ENCODE results near the gene AATK. TPM values are rescaled to one million over a fixed set of nuclear protein-coding genes. Genes with fewer than 3 reads are reported as not detected.

AATK gene
- total RNA-seq, 2 experiments from 2014 or later, result 0.25 to 0.82 TPM

GRCh38 chr17:81130385-81131361, 35.3 kb downstream of the AATK start:
- no peak for TF ChIP-seq CTCF (IDR thresholded peaks at IDR 0.05)
- no peaks in the 10 kb centered on the region for H3K4me1 ChIP-seq (ENCODE audit: insufficient read depth, low read length)
- H3K36me3 Mint-ChIP-seq (ENCODE audit: low read depth), result no peaks in the 10 kb centered on the region
- H3K27ac Mint-ChIP-seq, result no peak overlapping the region
- no peaks in the 10 kb centered on the region for H3K9me3 ChIP-seq (ENCODE audit: control insufficient read depth in 1 of 2, insufficient read depth in 1 of 2, low read length in 2 of 2)
- no peaks in the 10 kb centered on the region for H3K27me3 Mint-ChIP-seq
- no peak for ATAC-seq (ENCODE audit: poor library complexity)
- DNase-seq, result no peak
- H3K9me3 Mint-ChIP-seq, result no peaks in the 10 kb centered on the region
- no peaks in the 10 kb centered on the region for H3K27me3 ChIP-seq (ENCODE audit: control insufficient read depth in 1 of 2, insufficient read depth in 2 of 2, low read length in 2 of 2)
- no peaks in the 10 kb centered on the region for H3K4me1 Mint-ChIP-seq (ENCODE audit: low read depth)
- no peak overlapping the region for H3K4me3 ChIP-seq (ENCODE audit: low read length)
- no peak overlapping the region for H3K27ac ChIP-seq (ENCODE audit: low read depth in 1 of 2, low read length in 2 of 2)
- intact Hi-C loops (cut with DNase I, micrococcal nuclease), result no loop called here
- no peak overlapping the region for H3K4me3 Mint-ChIP-seq
- ChIA-PET POLR2A (no interaction called here), CTCF (no interaction called here)
- H3K36me3 ChIP-seq (ENCODE audit: insufficient read depth, low read length), result no peaks in the 10 kb centered on the region

- H3K4me3 ChIP-seq (ENCODE audit: low read length), result no peak overlapping the region
These were observed 36.2 kb downstream of the AATK start for GRCh38 chr17:81129711-81130367.

GRCh38 chr17:81129289-81129688, 36.7 kb downstream of the AATK start:
- Histone ChIP-seq H3K9me3 (ENCODE audit: control insufficient read depth in 1 of 2, insufficient read depth in 1 of 2, low read length in 2 of 2) (no peaks in the 10 kb centered on the region), H3K27me3 (ENCODE audit: control insufficient read depth in 1 of 2, insufficient read depth in 2 of 2, low read length in 2 of 2) (no peaks in the 10 kb centered on the region), H3K36me3 (ENCODE audit: insufficient read depth, low read length) (no peaks in the 10 kb centered on the region), H3K4me1 (ENCODE audit: insufficient read depth, low read length) (no peaks in the 10 kb centered on the region), H3K27ac (ENCODE audit: low read depth in 1 of 2, low read length in 2 of 2) (no peak overlapping the region), H3K4me3 (ENCODE audit: low read length) (no peak overlapping the region)
- Mint-ChIP-seq H3K36me3 (ENCODE audit: low read depth) (no peaks in the 10 kb centered on the region), H3K9me3 (no peaks in the 10 kb centered on the region), H3K4me1 (ENCODE audit: low read depth) (no peaks in the 10 kb centered on the region), H3K27ac (no peak overlapping the region), H3K27me3 (no peaks in the 10 kb centered on the region), H3K4me3 (no peak overlapping the region)
- ATAC-seq (ENCODE audit: poor library complexity) (no peak), DNase-seq (no peak)
- TF ChIP-seq CTCF (IDR thresholded peaks at IDR 0.05), result no peak
- intact Hi-C loops (cut with DNase I, micrococcal nuclease), result no loop called here
- CTCF ChIA-PET, result no interaction called here
- POLR2A ChIA-PET, result no interaction called here

More at GRCh38 chr17:81129711-81130367, 36.2 kb downstream of the AATK start:
- Histone ChIP-seq H3K27me3 (ENCODE audit: control insufficient read depth in 1 of 2, insufficient read depth in 2 of 2, low read length in 2 of 2) (no peaks in the 10 kb centered on the region), H3K4me1 (ENCODE audit: insufficient read depth, low read length) (no peaks in the 10 kb centered on the region), H3K9me3 (ENCODE audit: control insufficient read depth in 1 of 2, insufficient read depth in 1 of 2, low read length in 2 of 2) (no peaks in the 10 kb centered on the region), H3K27ac (ENCODE audit: low read depth in 1 of 2, low read length in 2 of 2) (no peak overlapping the region), H3K36me3 (ENCODE audit: insufficient read depth, low read length) (no peaks in the 10 kb centered on the region)
- POLR2A ChIA-PET, result no interaction called here
- ATAC-seq (ENCODE audit: poor library complexity) (no peak), DNase-seq (no peak)
- Mint-ChIP-seq H3K27ac (no peak overlapping the region), H3K36me3 (ENCODE audit: low read depth) (no peaks in the 10 kb centered on the region), H3K4me3 (no peak overlapping the region), H3K4me1 (ENCODE audit: low read depth) (no peaks in the 10 kb centered on the region), H3K9me3 (no peaks in the 10 kb centered on the region), H3K27me3 (no peaks in the 10 kb centered on the region)
- CTCF ChIA-PET, result no interaction called here
- TF ChIP-seq CTCF (IDR thresholded peaks at IDR 0.05), result no peak
- intact Hi-C loops (cut with DNase I, micrococcal nuclease), result no loop called here
